ENCODE measurements around the gene ERICH6B.

DNA sequence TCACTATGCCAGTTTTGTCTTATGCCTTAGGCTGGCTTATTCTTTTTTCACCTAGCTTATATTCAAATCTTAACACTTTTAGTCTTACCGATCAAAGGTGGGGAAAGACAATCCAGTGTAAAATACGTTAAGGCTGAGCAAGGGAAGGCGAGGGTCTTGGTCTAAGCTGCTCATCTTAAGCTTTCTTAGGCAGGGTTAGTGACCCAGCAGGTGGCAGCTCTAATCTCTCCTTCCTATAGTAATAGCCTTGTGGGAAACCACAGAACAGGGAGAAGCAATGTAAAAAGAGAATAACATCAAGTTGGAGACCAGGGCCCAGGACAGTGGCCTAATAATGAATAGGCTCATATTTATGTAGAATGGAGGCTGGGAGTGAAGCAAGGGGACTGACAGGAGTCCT lies 104.9 kb downstream of the ERICH6B start:
- TF ChIP-seq CTCF (IDR thresholded peaks at IDR 0.05; ENCODE audit: low read depth, low read length, missing input control) (no peak), SP1 (IDR thresholded peaks at IDR 0.05) (no peak), RAD21 (IDR thresholded peaks at IDR 0.05) (no peak), HNF4G (IDR thresholded peaks at IDR 0.05) (no peak), HNF4A (conservative IDR thresholded peaks at IDR 0.05) (no peak), JUND (IDR thresholded peaks at IDR 0.05) (no peak), TAF1 (conservative IDR thresholded peaks at IDR 0.05) (no peak), NR2F2 (IDR thresholded peaks at IDR 0.05) (no peak), GABPA (IDR thresholded peaks at IDR 0.05 in 1 of 2, conservative IDR thresholded peaks at IDR 0.05 in 1 of 2) (no peak), EGR1 (IDR thresholded peaks at IDR 0.05; ENCODE audit: low read depth in 2 of 2) (no peak), ZBTB33 (IDR thresholded peaks at IDR 0.05) (no peak), YY1 (IDR thresholded peaks at IDR 0.05) (no peak)
- TF ChIP-seq, protein P1, sequence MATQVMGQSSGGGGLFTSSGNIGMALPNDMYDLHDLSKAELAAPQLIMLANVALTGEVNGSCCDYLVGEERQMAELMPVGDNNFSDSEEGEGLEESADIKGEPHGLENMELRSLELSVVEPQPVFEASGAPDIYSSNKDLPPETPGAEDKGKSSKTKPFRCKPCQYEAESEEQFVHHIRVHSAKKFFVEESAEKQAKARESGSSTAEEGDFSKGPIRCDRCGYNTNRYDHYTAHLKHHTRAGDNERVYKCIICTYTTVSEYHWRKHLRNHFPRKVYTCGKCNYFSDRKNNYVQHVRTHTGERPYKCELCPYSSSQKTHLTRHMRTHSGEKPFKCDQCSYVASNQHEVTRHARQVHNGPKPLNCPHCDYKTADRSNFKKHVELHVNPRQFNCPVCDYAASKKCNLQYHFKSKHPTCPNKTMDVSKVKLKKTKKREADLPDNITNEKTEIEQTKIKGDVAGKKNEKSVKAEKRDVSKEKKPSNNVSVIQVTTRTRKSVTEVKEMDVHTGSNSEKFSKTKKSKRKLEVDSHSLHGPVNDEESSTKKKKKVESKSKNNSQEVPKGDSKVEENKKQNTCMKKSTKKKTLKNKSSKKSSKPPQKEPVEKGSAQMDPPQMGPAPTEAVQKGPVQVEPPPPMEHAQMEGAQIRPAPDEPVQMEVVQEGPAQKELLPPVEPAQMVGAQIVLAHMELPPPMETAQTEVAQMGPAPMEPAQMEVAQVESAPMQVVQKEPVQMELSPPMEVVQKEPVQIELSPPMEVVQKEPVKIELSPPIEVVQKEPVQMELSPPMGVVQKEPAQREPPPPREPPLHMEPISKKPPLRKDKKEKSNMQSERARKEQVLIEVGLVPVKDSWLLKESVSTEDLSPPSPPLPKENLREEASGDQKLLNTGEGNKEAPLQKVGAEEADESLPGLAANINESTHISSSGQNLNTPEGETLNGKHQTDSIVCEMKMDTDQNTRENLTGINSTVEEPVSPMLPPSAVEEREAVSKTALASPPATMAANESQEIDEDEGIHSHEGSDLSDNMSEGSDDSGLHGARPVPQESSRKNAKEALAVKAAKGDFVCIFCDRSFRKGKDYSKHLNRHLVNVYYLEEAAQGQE (IDR thresholded peaks at IDR 0.05), result no peak
- TF ChIP-seq, protein P2, sequence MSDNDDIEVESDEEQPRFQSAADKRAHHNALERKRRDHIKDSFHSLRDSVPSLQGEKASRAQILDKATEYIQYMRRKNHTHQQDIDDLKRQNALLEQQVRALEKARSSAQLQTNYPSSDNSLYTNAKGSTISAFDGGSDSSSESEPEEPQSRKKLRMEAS (IDR thresholded peaks at IDR 0.05), result no peak
